Brain microvascular endothelial cell (primary cell): ENCODE results near the gene CCDC167.

Experiments used
- DNase-seq: peaks from one replicate; pipeline ENCODE4 v3.0.0-alpha.2; 2020
- H3K27ac ChIP-seq: fragments of 250-450 bp; sonication (Bioruptor Pico); 2 replicates; pipeline ENCODE4 v1.5.1; 2020; ENCODE audit warnings: mild to moderate bottlenecking, moderate library complexity
- H3K27me3 ChIP-seq: fragments of 250-450 bp; sonication (Bioruptor Pico); replicated peaks from 2 replicates; pipeline ENCODE4 v1.5.1; 2020; ENCODE audit warnings: mild to moderate bottlenecking
- H3K36me3 ChIP-seq: fragments of 250-450 bp; sonication (Bioruptor Pico); replicated peaks from 2 replicates; pipeline ENCODE4 v1.5.1; 2020; ENCODE audit warnings: mild to moderate bottlenecking
- H3K4me3 ChIP-seq: 2 replicates; pipeline ENCODE4 v1.5.1; 2011; ENCODE audit warnings: low read depth, mild to moderate bottlenecking, control low read depth, low read length, moderate library complexity
- CTCF ChIP-seq: IDR thresholded peaks from 2 replicates; pipeline ENCODE4 v1.5.1; 2011; ENCODE audit warnings: low read depth, mild to moderate bottlenecking, moderate library complexity, low read length, control low read depth, inconsistent platforms; ENCODE audit errors: missing control alignments
- in situ Hi-C: cut with HindIII; loops from 2 replicates; pipeline ENCODE4 v1.10.0; 2017; ENCODE audit warnings: low sequenced_read_pairs, low pct_ligation_motif_present

The CCDC167 gene

GRCh38 chr6:37484786-37485170, 14.9 kb downstream of the CCDC167 start:
- H3K27ac ChIP-seq = no peak overlapping the region
- H3K27me3 ChIP-seq = no peaks in the 10 kb centered on the region
- no peak for DNase-seq
- TF ChIP-seq CTCF = no peak
- in situ Hi-C loops = no loop called here
- H3K36me3 ChIP-seq = peaks cover 18% of the 10 kb centered on the region
- H3K4me3 ChIP-seq = no peak overlapping the region

GRCh38 chr6:37483917-37484785, 15.5 kb downstream of the CCDC167 start:
- Histone ChIP-seq H3K4me3 (no peak overlapping the region), H3K36me3 (peaks cover 24% of the 10 kb centered on the region), H3K27ac (no peak overlapping the region), H3K27me3 (no peaks in the 10 kb centered on the region)
- DNase-seq = peak; percentile 19
- TF ChIP-seq CTCF = peak; percentile 90
- in situ Hi-C loops = no loop called here

GRCh38 chr6:37483252-37483901, 16.3 kb downstream of the CCDC167 start:
- in situ Hi-C loops = no loop called here
- no peaks in the 10 kb centered on the region for H3K27me3 ChIP-seq
- no peak for TF ChIP-seq CTCF
- no peak for DNase-seq
- H3K36me3 ChIP-seq = peaks cover 26% of the 10 kb centered on the region
- H3K4me3 ChIP-seq = no peak overlapping the region
- H3K27ac ChIP-seq = no peak overlapping the region

- H3K4me3 ChIP-seq = no peak overlapping the region
- no peak for TF ChIP-seq CTCF
- DNase-seq = no peak
- H3K27ac ChIP-seq = no peak overlapping the region
- in situ Hi-C loops = no loop called here
- peaks cover 26% of the 10 kb centered on the region for H3K36me3 ChIP-seq
- H3K27me3 ChIP-seq = no peaks in the 10 kb centered on the region
Measured at GRCh38 chr6:37482606-37483251, 17.0 kb downstream of the CCDC167 start.

DNA sequence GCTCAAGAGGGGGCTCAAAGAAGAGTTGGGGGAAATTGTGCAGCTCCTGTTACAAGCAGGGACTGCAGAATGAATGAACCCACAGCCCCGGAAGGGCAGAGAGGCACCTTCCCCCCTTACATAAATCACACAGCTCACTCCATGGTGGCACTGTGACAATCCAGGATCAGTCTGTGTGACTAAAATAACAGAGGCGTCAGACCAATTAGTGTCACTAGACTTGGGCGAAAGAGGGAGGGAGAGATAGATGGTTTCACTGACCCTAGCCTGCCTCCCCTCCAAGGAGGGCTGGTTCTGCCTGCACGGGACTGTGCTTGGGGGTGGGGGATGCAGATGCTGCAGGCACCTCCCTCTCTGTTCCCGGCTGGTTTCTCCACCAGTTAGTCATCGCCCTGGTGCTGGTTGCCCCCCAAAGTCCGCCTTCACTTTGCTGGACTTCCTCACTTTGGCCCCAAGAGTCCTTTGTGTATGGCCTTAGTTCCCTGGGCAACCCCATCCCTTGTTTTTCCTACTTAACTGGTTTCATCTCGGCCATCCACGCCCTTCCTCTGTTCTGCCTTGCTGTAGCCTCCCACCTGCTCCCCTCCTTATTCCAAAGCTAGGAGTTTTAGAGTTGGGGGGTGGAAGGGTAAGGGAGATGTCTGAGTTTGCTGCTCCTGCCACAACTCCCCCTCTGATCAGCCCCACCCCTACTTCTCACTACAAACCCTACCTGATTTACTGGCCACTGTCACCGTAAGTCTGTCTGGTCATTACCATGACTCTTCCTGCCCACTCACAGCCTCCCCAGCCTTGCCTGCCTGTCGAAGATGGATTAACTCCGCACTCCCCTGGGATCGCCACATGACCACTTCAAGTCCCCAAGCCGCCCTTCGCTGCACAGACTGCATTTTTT, 17.7 kb downstream of the CCDC167 start:
- no peak for TF ChIP-seq CTCF
- no peaks in the 10 kb centered on the region for H3K27me3 ChIP-seq
- DNase-seq = no peak
- no peak overlapping the region for H3K4me3 ChIP-seq
- peaks cover 27% of the 10 kb centered on the region for H3K36me3 ChIP-seq
- H3K27ac ChIP-seq = no peak overlapping the region
- in situ Hi-C loops = no loop called here
